SK-N-SH (cell line): Measurements from ENCODE around the gene TRIM40. TPM values are rescaled to one million over a fixed set of nuclear protein-coding genes. Genes with fewer than 3 reads are reported as not detected.

Experiments used
- CTCF ChIA-PET: fragments of 300-600, 350-600 bp; formaldehyde crosslinking; extraction: SDS; loops from one replicate; lab custom pipeline; 2021; lab: Yijun Ruan, JAX
- POLR2A ChIA-PET: fragments of 350-600 bp; sonication (Branson Sonifier 250); formaldehyde crosslinking; extraction: SDS; loops from one replicate; lab custom pipeline; 2020; ENCODE audit warnings: antibody characterized with exemption, inconsistent platforms; lab: Yijun Ruan, JAX
- DNase-seq: peaks from one replicate; pipeline ENCODE4 v3.0.0; 2012
- H2AFZ ChIP-seq: fragments of 200-600 bp; sonication (generic); 2 replicates; pipeline ENCODE4 v1.8.1; 2016; ENCODE audit warnings: antibody characterized with exemption, mild to moderate bottlenecking, low read depth
- H3F3A ChIP-seq: fragments of 200-600 bp; sonication (generic); replicated peaks from 2 replicates; pipeline ENCODE3; 2016; ENCODE audit warnings: antibody characterized with exemption, mild to moderate bottlenecking; ENCODE audit not compliant: insufficient read depth
- H3K27ac ChIP-seq, 2 experiments: fragments of 200-500 bp in 1 of 2; fragments of 200-600 bp in 1 of 2; sonication (Bioruptor generic) in 1 of 2; sonication (generic), shearing (Covaris generic) in 1 of 2; 2 replicates each; pipeline versions ENCODE4 v1.5.1 to v1.6.1; 2014 to 2016; ENCODE audit warnings: low read depth in 2 of 2, inconsistent platforms in 1 of 2, low read length in 1 of 2, mild to moderate bottlenecking in 1 of 2, mixed read lengths in 1 of 2
- H3K27me3 ChIP-seq: fragments of 200-600 bp; sonication (generic), shearing (Covaris generic); 2 replicates; pipeline ENCODE4 v1.6.1; 2016; ENCODE audit warnings: mixed run types; ENCODE audit not compliant: insufficient read depth
- H3K36me3 ChIP-seq, 2 experiments: fragments of 200-500 bp in 1 of 2; fragments of 200-600 bp in 1 of 2; sonication (Bioruptor generic) in 1 of 2; sonication (generic) in 1 of 2; replicated peaks in 1 of 2; 2 replicates each; pipeline versions ENCODE3 to v1.5.1; 2014 to 2016; ENCODE audit warnings: low read length in 1 of 2, mild to moderate bottlenecking in 1 of 2; ENCODE audit not compliant: insufficient read depth in 2 of 2, control insufficient read depth in 1 of 2
- H3K4me1 ChIP-seq, 2 experiments: fragments of 200-500 bp in 1 of 2; fragments of 200-600 bp in 1 of 2; sonication (Bioruptor generic) in 1 of 2; sonication (generic), shearing (Covaris generic) in 1 of 2; 2 replicates each; pipeline versions ENCODE4 v1.5.1 to v1.6.1; 2014 to 2016; ENCODE audit warnings: low read depth in 1 of 2, low read length in 1 of 2, mixed run types in 1 of 2; ENCODE audit not compliant: insufficient read depth in 2 of 2, control insufficient read depth in 1 of 2
- H3K4me2 ChIP-seq: fragments of 200-600 bp; sonication (generic), shearing (Covaris generic); 2 replicates; pipeline ENCODE4 v1.6.1; 2017; ENCODE audit warnings: mixed run types
- H3K4me3 ChIP-seq, 2 experiments: fragments of 200-500 bp in 1 of 2; fragments of 200-600 bp in 1 of 2; sonication (Bioruptor generic) in 1 of 2; sonication (generic), shearing (Covaris generic) in 1 of 2; 2 replicates each; pipeline versions ENCODE4 v1.5.1 to v1.8.1; 2014 to 2016; ENCODE audit warnings: low read depth in 2 of 2, inconsistent platforms in 1 of 2, low read length in 1 of 2, mild to moderate bottlenecking in 1 of 2, mixed read lengths in 1 of 2, moderate library complexity in 1 of 2
- H3K79me2 ChIP-seq: fragments of 200-600 bp; sonication (generic); 2 replicates; pipeline ENCODE4 v1.8.1; 2017; ENCODE audit warnings: mild to moderate bottlenecking; ENCODE audit not compliant: insufficient read depth
- H3K9ac ChIP-seq: fragments of 200-600 bp; sonication (generic); 2 replicates; pipeline ENCODE4 v1.6.1; 2017; ENCODE audit warnings: mixed run types
- H3K9me2 ChIP-seq: fragments of 200-600 bp; sonication (generic); 2 replicates; pipeline ENCODE4 v1.6.1; 2017; ENCODE audit warnings: mixed run types
- H3K9me3 ChIP-seq: fragments of 200-600 bp; sonication (generic); 2 replicates; pipeline ENCODE4 v1.6.1; 2017; ENCODE audit warnings: mixed run types, mild to moderate bottlenecking, moderate library complexity
- H4K20me1 ChIP-seq: fragments of 200-600 bp; sonication (generic); 2 replicates; pipeline ENCODE4 v1.6.1; 2017; ENCODE audit warnings: mild to moderate bottlenecking, mixed run types; ENCODE audit not compliant: insufficient read depth
- ELF1 ChIP-seq: IDR thresholded peaks from 2 replicates; pipeline ENCODE4 v1.4.0; 2012
- EP300 ChIP-seq, 2 experiments: IDR thresholded peaks; 2 replicates each; pipeline versions ENCODE4 v1.4.0 to v1.6.1; 2012; ENCODE audit warnings: borderline replicate concordance in 1 of 2, low read depth in 1 of 2, low read length in 1 of 2
- EZH2phosphoT487 ChIP-seq: fragments of 200-600 bp; sonication (generic); IDR thresholded peaks from 2 replicates; pipeline ENCODE4 v1.6.1; 2017; ENCODE audit warnings: low read depth, mixed run types, mild to moderate bottlenecking, antibody characterized with exemption, moderate library complexity, borderline replicate concordance
- FOXJ3 ChIP-seq: sonication (generic); formaldehyde crosslinking; IDR thresholded peaks from 2 replicates; pipeline ENCODE4 v1.5.1; 2020; ENCODE audit warnings: mild to moderate bottlenecking, missing genetic modification reagents
- GABPA ChIP-seq: IDR thresholded peaks from 2 replicates; pipeline ENCODE4 v1.4.0; 2012; ENCODE audit warnings: low read depth, mild to moderate bottlenecking
- GATA2 ChIP-seq: sonication (generic); formaldehyde crosslinking; IDR thresholded peaks from 2 replicates; pipeline ENCODE4 v1.5.0; 2020; ENCODE audit warnings: mild to moderate bottlenecking, missing genetic modification reagents
- MEF2A ChIP-seq: IDR thresholded peaks from 2 replicates; pipeline ENCODE4 v1.4.0; 2012; ENCODE audit warnings: low read depth, borderline replicate concordance
- MXI1 ChIP-seq: IDR thresholded peaks from 2 replicates; pipeline ENCODE4 v1.6.1; 2012; ENCODE audit warnings: mild to moderate bottlenecking, low read depth, low read length, improper control_type of control experiment
- NFIC ChIP-seq: IDR thresholded peaks from 2 replicates; pipeline ENCODE4 v1.4.0; 2012; ENCODE audit warnings: borderline replicate concordance
- NRF1 ChIP-seq: IDR thresholded peaks from 2 replicates; pipeline ENCODE4 v1.6.1; 2012; ENCODE audit warnings: low read depth, mild to moderate bottlenecking, low read length
- RCOR1 ChIP-seq: fragments of 150-350 bp; IDR thresholded peaks from 2 replicates; pipeline ENCODE4 v1.6.1; 2017; ENCODE audit warnings: antibody characterized with exemption, low read length
- SIN3A ChIP-seq: IDR thresholded peaks from 2 replicates; pipeline ENCODE4 v1.6.1; 2012; ENCODE audit warnings: low read depth, mild to moderate bottlenecking, low read length, moderate library complexity, borderline replicate concordance
- SMC3 ChIP-seq: IDR thresholded peaks from 2 replicates; pipeline ENCODE4 v1.6.1; 2012; ENCODE audit warnings: low read depth, low read length, improper control_type of control experiment
- TAF1 ChIP-seq: IDR thresholded peaks from 2 replicates; pipeline ENCODE4 v1.6.1; 2012; ENCODE audit warnings: low read depth, mild to moderate bottlenecking, low read length, moderate library complexity, borderline replicate concordance
- WGBS: methylation state at CpG from one replicate; pipeline ENCODE4 v1.1.6; 2017; ENCODE audit warnings: low lambda C conversion rate; 5-methylcytosine and 5-hydroxymethylcytosine counted together
- polyA plus RNA-seq, 3 experiments: library from polyadenylated mRNA; depleted of rRNA; stranded (reverse); fragments of >200 nt; gene quantifications; 2 replicates each; pipeline ENCODE4 v1.2.3, GENCODE V29; 2012
- TF ChIP-seq, protein P1 (sequence below): IDR thresholded peaks from 2 replicates; pipeline ENCODE4 v1.6.1; 2012; ENCODE audit warnings: mild to moderate bottlenecking, low read depth, low read length, moderate library complexity
- TF ChIP-seq, protein P2 (sequence below): IDR thresholded peaks from 2 replicates; pipeline ENCODE4 v1.4.0; 2012; ENCODE audit warnings: low read depth, borderline replicate concordance
- TF ChIP-seq, protein P3 (sequence below): IDR thresholded peaks from 2 replicates; pipeline ENCODE4; 2012
- TF ChIP-seq, protein P4 (sequence below): IDR thresholded peaks from 2 replicates; pipeline ENCODE4 v1.4.0; 2012; ENCODE audit warnings: low read depth, borderline replicate concordance
- TF ChIP-seq, protein P5 (sequence below): fragments of 200-600 bp; sonication (generic); IDR thresholded peaks from 2 replicates; pipeline ENCODE4 v1.6.1; 2017; ENCODE audit warnings: antibody characterized with exemption, mild to moderate bottlenecking, moderate library complexity

Gene TRIM40
- polyA plus RNA-seq, 1 of the 3 experiments (the other 2 are of a cell fraction) = not detected

DNA sequence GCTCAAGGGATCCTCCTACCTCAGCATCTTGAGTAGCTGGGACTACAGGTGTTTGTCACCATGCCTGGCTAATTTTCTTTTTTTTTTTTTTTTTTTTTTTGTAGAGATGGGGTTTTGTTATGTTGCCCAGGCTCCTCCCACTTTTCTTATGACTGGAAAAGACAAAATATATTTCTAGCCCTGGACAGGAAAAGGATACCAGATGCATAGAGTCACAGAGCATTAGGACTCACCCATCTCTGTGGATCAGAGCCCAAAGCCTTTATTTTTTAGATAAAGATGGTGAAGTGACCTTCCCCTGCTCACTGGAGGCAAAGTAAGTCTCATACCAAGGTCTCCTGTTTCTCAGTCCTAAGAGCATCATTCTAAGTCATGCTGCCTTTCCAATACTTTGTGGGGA is 21.6 kb downstream of the TRIM40 start:
- no peaks in the 10 kb centered on the region for H3K9me3 ChIP-seq
- CTCF ChIA-PET = interaction anchor here (1.2 to 1.4 kb wide), 2 partner anchors 26 to 145 kb away, joined by 3 to 5 read pairs; no protein-coding TSS in a partner anchor
- H3K79me2 ChIP-seq = no peaks in the 10 kb centered on the region
- H3K27ac ChIP-seq = no peak overlapping the region
- H3K9me2 ChIP-seq = no peaks in the 10 kb centered on the region
- H2AFZ ChIP-seq = no peak overlapping the region
- no peaks in the 10 kb centered on the region for H4K20me1 ChIP-seq
- no peak for DNase-seq
- H3K4me3 ChIP-seq = no peak overlapping the region
- TF ChIP-seq, protein P1, sequence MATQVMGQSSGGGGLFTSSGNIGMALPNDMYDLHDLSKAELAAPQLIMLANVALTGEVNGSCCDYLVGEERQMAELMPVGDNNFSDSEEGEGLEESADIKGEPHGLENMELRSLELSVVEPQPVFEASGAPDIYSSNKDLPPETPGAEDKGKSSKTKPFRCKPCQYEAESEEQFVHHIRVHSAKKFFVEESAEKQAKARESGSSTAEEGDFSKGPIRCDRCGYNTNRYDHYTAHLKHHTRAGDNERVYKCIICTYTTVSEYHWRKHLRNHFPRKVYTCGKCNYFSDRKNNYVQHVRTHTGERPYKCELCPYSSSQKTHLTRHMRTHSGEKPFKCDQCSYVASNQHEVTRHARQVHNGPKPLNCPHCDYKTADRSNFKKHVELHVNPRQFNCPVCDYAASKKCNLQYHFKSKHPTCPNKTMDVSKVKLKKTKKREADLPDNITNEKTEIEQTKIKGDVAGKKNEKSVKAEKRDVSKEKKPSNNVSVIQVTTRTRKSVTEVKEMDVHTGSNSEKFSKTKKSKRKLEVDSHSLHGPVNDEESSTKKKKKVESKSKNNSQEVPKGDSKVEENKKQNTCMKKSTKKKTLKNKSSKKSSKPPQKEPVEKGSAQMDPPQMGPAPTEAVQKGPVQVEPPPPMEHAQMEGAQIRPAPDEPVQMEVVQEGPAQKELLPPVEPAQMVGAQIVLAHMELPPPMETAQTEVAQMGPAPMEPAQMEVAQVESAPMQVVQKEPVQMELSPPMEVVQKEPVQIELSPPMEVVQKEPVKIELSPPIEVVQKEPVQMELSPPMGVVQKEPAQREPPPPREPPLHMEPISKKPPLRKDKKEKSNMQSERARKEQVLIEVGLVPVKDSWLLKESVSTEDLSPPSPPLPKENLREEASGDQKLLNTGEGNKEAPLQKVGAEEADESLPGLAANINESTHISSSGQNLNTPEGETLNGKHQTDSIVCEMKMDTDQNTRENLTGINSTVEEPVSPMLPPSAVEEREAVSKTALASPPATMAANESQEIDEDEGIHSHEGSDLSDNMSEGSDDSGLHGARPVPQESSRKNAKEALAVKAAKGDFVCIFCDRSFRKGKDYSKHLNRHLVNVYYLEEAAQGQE = no peak
- TF ChIP-seq SIN3A = no peak
- TF ChIP-seq, all 33 proteins: peak for 0
- peaks cover 39% of the 10 kb centered on the region; the same call in 1 of the 2 replicates for H3K27me3 ChIP-seq
- no peaks in the 10 kb centered on the region; a peak in 1 of 4 replicates for H3K4me1 ChIP-seq
- no peak overlapping the region for H3K4me2 ChIP-seq
- POLR2A ChIA-PET = no interaction called here
- H3K9ac ChIP-seq = no peak overlapping the region
- H3F3A ChIP-seq = no peaks in the 10 kb centered on the region
- no peaks in the 10 kb centered on the region for H3K36me3 ChIP-seq

DNA sequence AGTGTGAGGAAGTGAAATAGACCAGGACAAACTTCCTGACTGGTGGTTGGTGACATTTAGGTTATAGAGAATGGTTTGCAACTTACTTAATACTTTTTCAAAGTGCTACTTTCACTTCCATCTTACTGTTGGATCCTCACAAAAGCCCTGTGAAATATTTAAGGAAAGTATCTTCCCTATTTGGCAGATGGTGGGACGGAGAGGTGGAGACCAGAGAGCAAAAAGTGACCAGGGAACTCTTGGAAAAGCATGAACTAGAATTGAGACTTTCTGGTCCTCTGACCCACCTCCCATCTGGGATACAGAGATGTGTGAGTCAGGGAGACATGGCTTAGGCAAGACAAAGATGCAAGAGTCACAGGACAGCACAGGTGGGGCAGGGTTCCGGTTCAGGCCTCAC is 22.1 kb downstream of the TRIM40 start:
- no peak overlapping the region for H3K27ac ChIP-seq
- no peaks in the 10 kb centered on the region for H3K36me3 ChIP-seq
- peaks cover 40% of the 10 kb centered on the region; the same call in 1 of the 2 replicates for H3K27me3 ChIP-seq
- WGBS = 38% methylated on average over 2 of the region's 2 CpGs
- no peak overlapping the region for H3K9ac ChIP-seq
- no peaks in the 10 kb centered on the region for H3K79me2 ChIP-seq
- no peak overlapping the region for H2AFZ ChIP-seq
- no peak overlapping the region for H3K4me2 ChIP-seq
- H3K4me3 ChIP-seq = no peak overlapping the region
- no peaks in the 10 kb centered on the region; a peak in 1 of 4 replicates for H3K4me1 ChIP-seq
- H3K9me2 ChIP-seq = no peaks in the 10 kb centered on the region
- ChIA-PET CTCF (interaction anchor here (0.7 to 1.4 kb wide), 2 partner anchors 27 to 145 kb away, joined by 3 to 5 read pairs; no protein-coding TSS in a partner anchor), POLR2A (no interaction called here)
- H3F3A ChIP-seq = no peaks in the 10 kb centered on the region
- H3K9me3 ChIP-seq = no peaks in the 10 kb centered on the region
- no peak for DNase-seq
- no peaks in the 10 kb centered on the region for H4K20me1 ChIP-seq
- TF ChIP-seq, protein P2, sequence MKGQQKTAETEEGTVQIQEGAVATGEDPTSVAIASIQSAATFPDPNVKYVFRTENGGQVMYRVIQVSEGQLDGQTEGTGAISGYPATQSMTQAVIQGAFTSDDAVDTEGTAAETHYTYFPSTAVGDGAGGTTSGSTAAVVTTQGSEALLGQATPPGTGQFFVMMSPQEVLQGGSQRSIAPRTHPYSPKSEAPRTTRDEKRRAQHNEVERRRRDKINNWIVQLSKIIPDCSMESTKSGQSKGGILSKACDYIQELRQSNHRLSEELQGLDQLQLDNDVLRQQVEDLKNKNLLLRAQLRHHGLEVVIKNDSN = no peak
- TF ChIP-seq GABPA (no peak), FOXJ3 (CRISPR knock-in tag) (no peak), ELF1 (no peak), SMC3 (no peak), SIN3A (no peak), MXI1 (no peak), EZH2phosphoT487 (no peak), EP300 (IDR thresholded peaks at IDR 0.05; ENCODE audit: borderline replicate concordance in 1 of 2, low read depth in 1 of 2, low read length in 1 of 2) (no peak), MEF2A (no peak), GATA2 (CRISPR knock-in tag) (no peak), NRF1 (no peak), NFIC (no peak), RCOR1 (no peak), TAF1 (no peak)
- TF ChIP-seq, protein P3, sequence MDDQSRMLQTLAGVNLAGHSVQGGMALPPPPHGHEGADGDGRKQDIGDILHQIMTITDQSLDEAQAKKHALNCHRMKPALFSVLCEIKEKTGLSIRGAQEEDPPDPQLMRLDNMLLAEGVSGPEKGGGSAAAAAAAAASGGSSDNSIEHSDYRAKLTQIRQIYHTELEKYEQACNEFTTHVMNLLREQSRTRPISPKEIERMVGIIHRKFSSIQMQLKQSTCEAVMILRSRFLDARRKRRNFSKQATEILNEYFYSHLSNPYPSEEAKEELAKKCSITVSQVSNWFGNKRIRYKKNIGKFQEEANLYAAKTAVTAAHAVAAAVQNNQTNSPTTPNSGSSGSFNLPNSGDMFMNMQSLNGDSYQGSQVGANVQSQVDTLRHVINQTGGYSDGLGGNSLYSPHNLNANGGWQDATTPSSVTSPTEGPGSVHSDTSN = no peak
- TF ChIP-seq, protein P4, sequence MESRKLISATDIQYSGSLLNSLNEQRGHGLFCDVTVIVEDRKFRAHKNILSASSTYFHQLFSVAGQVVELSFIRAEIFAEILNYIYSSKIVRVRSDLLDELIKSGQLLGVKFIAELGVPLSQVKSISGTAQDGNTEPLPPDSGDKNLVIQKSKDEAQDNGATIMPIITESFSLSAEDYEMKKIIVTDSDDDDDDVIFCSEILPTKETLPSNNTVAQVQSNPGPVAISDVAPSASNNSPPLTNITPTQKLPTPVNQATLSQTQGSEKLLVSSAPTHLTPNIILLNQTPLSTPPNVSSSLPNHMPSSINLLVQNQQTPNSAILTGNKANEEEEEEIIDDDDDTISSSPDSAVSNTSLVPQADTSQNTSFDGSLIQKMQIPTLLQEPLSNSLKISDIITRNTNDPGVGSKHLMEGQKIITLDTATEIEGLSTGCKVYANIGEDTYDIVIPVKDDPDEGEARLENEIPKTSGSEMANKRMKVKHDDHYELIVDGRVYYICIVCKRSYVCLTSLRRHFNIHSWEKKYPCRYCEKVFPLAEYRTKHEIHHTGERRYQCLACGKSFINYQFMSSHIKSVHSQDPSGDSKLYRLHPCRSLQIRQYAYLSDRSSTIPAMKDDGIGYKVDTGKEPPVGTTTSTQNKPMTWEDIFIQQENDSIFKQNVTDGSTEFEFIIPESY = no peak
- TF ChIP-seq, protein P5, sequence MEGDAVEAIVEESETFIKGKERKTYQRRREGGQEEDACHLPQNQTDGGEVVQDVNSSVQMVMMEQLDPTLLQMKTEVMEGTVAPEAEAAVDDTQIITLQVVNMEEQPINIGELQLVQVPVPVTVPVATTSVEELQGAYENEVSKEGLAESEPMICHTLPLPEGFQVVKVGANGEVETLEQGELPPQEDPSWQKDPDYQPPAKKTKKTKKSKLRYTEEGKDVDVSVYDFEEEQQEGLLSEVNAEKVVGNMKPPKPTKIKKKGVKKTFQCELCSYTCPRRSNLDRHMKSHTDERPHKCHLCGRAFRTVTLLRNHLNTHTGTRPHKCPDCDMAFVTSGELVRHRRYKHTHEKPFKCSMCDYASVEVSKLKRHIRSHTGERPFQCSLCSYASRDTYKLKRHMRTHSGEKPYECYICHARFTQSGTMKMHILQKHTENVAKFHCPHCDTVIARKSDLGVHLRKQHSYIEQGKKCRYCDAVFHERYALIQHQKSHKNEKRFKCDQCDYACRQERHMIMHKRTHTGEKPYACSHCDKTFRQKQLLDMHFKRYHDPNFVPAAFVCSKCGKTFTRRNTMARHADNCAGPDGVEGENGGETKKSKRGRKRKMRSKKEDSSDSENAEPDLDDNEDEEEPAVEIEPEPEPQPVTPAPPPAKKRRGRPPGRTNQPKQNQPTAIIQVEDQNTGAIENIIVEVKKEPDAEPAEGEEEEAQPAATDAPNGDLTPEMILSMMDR = no peak
